Measurements from ENCODE around the gene GOLGA6L22. TPM values are rescaled to one million over a fixed set of nuclear protein-coding genes. Genes with fewer than 3 reads are reported as not detected.
"Not testable (repeated sequence)": the region's sequence is repeated elsewhere in the genome, so short reads cannot be mapped to it uniquely, and the experiment has no call there.

Gene GOLGA6L22
- polyA plus RNA-seq (2012; ENCODE audit: insufficient read depth, insufficient read length, low read depth) = not detected

- H3K4me3 ChIP-seq (ENCODE audit: low read depth, low read length); DNase-seq; H3K4me1 ChIP-seq; H3K36me3 ChIP-seq; H3K27me3 ChIP-seq; H3K9me3 ChIP-seq: not testable (repeated sequence)
Observed at GRCh38 chr15:22458603-22459002, at the start of gene GOLGA6L22. Gene GOLGA6L22 (plus strand): TSS chr15:22458903. CDS start chr15:22458994, 91 bp downstream.

GRCh38 chr15:22417288-22417687 lies 41.4 kb upstream of the GOLGA6L22 start:
- not testable (repeated sequence) for H3K27me3 ChIP-seq; H3K4me3 ChIP-seq (ENCODE audit: low read depth, low read length); H3K36me3 ChIP-seq; H3K9me3 ChIP-seq; H3K4me1 ChIP-seq; DNase-seq

- not testable (repeated sequence) for H3K9me3 ChIP-seq; H3K27me3 ChIP-seq; H3K4me1 ChIP-seq; H3K4me3 ChIP-seq (ENCODE audit: low read depth, low read length); H3K36me3 ChIP-seq; DNase-seq
Observed at GRCh38 chr15:22417795-22418194, 40.9 kb upstream of the GOLGA6L22 start.

GRCh38 chr15:22418212-22418611 lies 40.5 kb upstream of the GOLGA6L22 start:
- H3K9me3 ChIP-seq; H3K27me3 ChIP-seq; DNase-seq; H3K36me3 ChIP-seq; H3K4me1 ChIP-seq; H3K4me3 ChIP-seq (ENCODE audit: low read depth, low read length): not testable (repeated sequence)

GRCh38 chr15:22418666-22419065 lies 40.0 kb upstream of the GOLGA6L22 start:
- not testable (repeated sequence) for DNase-seq; H3K36me3 ChIP-seq; H3K9me3 ChIP-seq; H3K4me1 ChIP-seq; H3K27me3 ChIP-seq; H3K4me3 ChIP-seq (ENCODE audit: low read depth, low read length)

- H3K4me3 ChIP-seq (ENCODE audit: low read depth, low read length); H3K4me1 ChIP-seq; H3K36me3 ChIP-seq; DNase-seq; H3K9me3 ChIP-seq; H3K27me3 ChIP-seq: not testable (repeated sequence)
Observed at GRCh38 chr15:22420340-22420739, 38.4 kb upstream of the GOLGA6L22 start.

- not testable (repeated sequence) for H3K27me3 ChIP-seq; H3K9me3 ChIP-seq; H3K4me1 ChIP-seq; H3K4me3 ChIP-seq (ENCODE audit: low read depth, low read length); DNase-seq; H3K36me3 ChIP-seq
Observed at GRCh38 chr15:22429426-22429825, 29.3 kb upstream of the GOLGA6L22 start.

GRCh38 chr15:22431687-22432086 lies 27.0 kb upstream of the GOLGA6L22 start:
- not testable (repeated sequence) for H3K36me3 ChIP-seq; H3K27me3 ChIP-seq; H3K4me1 ChIP-seq; H3K4me3 ChIP-seq (ENCODE audit: low read depth, low read length); DNase-seq; H3K9me3 ChIP-seq

- peak overlapping the region; percentile 41 for H3K4me3 ChIP-seq (ENCODE audit: low read depth, low read length)
- H3K9me3 ChIP-seq, H3K36me3 ChIP-seq, H3K4me1 ChIP-seq, H3K27me3 ChIP-seq: not testable (repeated sequence)
- peak; percentile 77 for DNase-seq
Observed at GRCh38 chr15:22494490-22495113, 35.9 kb downstream of the GOLGA6L22 start.

GRCh38 chr15:22497200-22497599 lies 38.5 kb downstream of the GOLGA6L22 start:
- not testable (repeated sequence) for H3K36me3 ChIP-seq; H3K9me3 ChIP-seq; H3K27me3 ChIP-seq; H3K4me1 ChIP-seq; H3K4me3 ChIP-seq (ENCODE audit: low read depth, low read length); DNase-seq

GRCh38 chr15:22498220-22498925 lies 39.7 kb downstream of the GOLGA6L22 start:
- H3K27me3 ChIP-seq; H3K4me3 ChIP-seq (ENCODE audit: low read depth, low read length); DNase-seq; H3K36me3 ChIP-seq; H3K4me1 ChIP-seq; H3K9me3 ChIP-seq: not testable (repeated sequence)

- not testable (repeated sequence) for H3K27me3 ChIP-seq; H3K4me3 ChIP-seq (ENCODE audit: low read depth, low read length); H3K4me1 ChIP-seq
Observed at GRCh38 chr15:22502272-22502671, 43.6 kb downstream of the GOLGA6L22 start.

GRCh38 chr15:22506959-22507358 lies 48.3 kb downstream of the GOLGA6L22 start:
- not testable (repeated sequence) for DNase-seq; H3K9me3 ChIP-seq; H3K36me3 ChIP-seq; H3K27me3 ChIP-seq; H3K4me3 ChIP-seq (ENCODE audit: low read depth, low read length); H3K4me1 ChIP-seq

More at GRCh38 chr15:22502272-22502671, 43.6 kb downstream of the GOLGA6L22 start:
- H3K36me3 ChIP-seq, DNase-seq, H3K9me3 ChIP-seq: not testable (repeated sequence)

- not testable (repeated sequence) for H3K4me1 ChIP-seq; DNase-seq; H3K9me3 ChIP-seq; H3K4me3 ChIP-seq (ENCODE audit: low read depth, low read length); H3K27me3 ChIP-seq; H3K36me3 ChIP-seq
Observed at GRCh38 chr15:22516140-22516539, 57.4 kb downstream of the GOLGA6L22 start.
